Lung (tissue), 12 donors: ENCODE measurements around the gene UNC93A. TPM values are rescaled to one million over a fixed set of nuclear protein-coding genes. Genes with fewer than 3 reads are reported as not detected.

ENCODE experiments used
- ATAC-seq: fragments of 200-7000 bp; cut with Tn5 transposase; one replicate; pipeline ENCODE4 v1.9.1; 2020; ENCODE audit warnings: moderate number of reproducible peaks; ENCODE audit not compliant: insufficient read depth, low FRiP score
- DNase-seq, 3 donors: peaks; one replicate each; pipeline ENCODE4 v3.0.0-alpha.2; 2013 to 2017
- H3K27ac ChIP-seq, 2 donors: one replicate each; pipeline ENCODE4 v1.5.1; 2013; ENCODE audit warnings: mild to moderate bottlenecking in 2 of 2, moderate library complexity in 2 of 2, control low read depth in 1 of 2, inconsistent platforms in 1 of 2, low read depth in 1 of 2, low read length in 1 of 2
- H3K27me3 ChIP-seq, 3 donors: one replicate each; pipeline ENCODE4 v1.5.1; 2013; ENCODE audit warnings: low read length in 2 of 3; ENCODE audit not compliant: control insufficient read depth in 3 of 3, insufficient read depth in 3 of 3
- H3K36me3 ChIP-seq, 4 donors: one replicate each; pipeline ENCODE4 v1.5.1; 2013; ENCODE audit warnings: low read length in 4 of 4, mild to moderate bottlenecking in 1 of 4, moderate library complexity in 1 of 4; ENCODE audit not compliant: control insufficient read depth in 4 of 4, insufficient read depth in 4 of 4
- H3K4me1 ChIP-seq, 5 donors: one replicate each; pipeline ENCODE4 v1.5.1; 2013; ENCODE audit warnings: low read length in 5 of 5, mild to moderate bottlenecking in 2 of 5, moderate library complexity in 1 of 5; ENCODE audit not compliant: control insufficient read depth in 5 of 5, insufficient read depth in 5 of 5
- H3K4me3 ChIP-seq: one replicate; pipeline ENCODE4 v1.5.1; 2013; ENCODE audit warnings: mild to moderate bottlenecking, control low read depth, moderate library complexity
- H3K9ac ChIP-seq, 2 donors: one replicate each; pipeline ENCODE4 v1.5.1; 2013; ENCODE audit warnings: low read length in 2 of 2, control low read depth in 1 of 2; ENCODE audit not compliant: insufficient read depth in 1 of 2
- H3K9me3 ChIP-seq, 4 donors: one replicate each; pipeline ENCODE4 v1.5.1; 2013; ENCODE audit warnings: low read length in 3 of 4, mild to moderate bottlenecking in 1 of 4, moderate library complexity in 1 of 4; ENCODE audit not compliant: control insufficient read depth in 4 of 4, insufficient read depth in 3 of 4
- CTCF ChIP-seq: IDR thresholded peaks from 2 replicates; pipeline ENCODE4 v1.5.1; 2012; ENCODE audit warnings: mild to moderate bottlenecking; ENCODE audit errors: control extremely low read depth, extremely low read depth
- WGBS, 2 donors: extraction: QIAGEN DNeasy Blood & Tissue Kit; methylation state at CpG; one replicate each; pipeline ENCODE4 v1.1.7; 2013; 5-methylcytosine and 5-hydroxymethylcytosine counted together
- polyA plus RNA-seq, 2 donors: library from polyadenylated mRNA; stranded (reverse); fragments of 200-250 nt; gene quantifications; one replicate each; pipeline ENCODE4 v1.2.1, GENCODE V29; 2013
- total RNA-seq, 2 donors: library from RNA; depleted of rRNA in 1 of 2; stranded (reverse); fragments of >200 nt in 1 of 2; gene quantifications; one replicate each; pipeline ENCODE4 v1.2.1, GENCODE V29; 2014 to 2021
- donor health status: control.
- donor health status: control.
- donor health status: Bipolar disorder and iron deficiency.
- donor health status: healthy.
- donor health status: DM: yes; HTN: yes; CAD: no.

The UNC93A gene
- total and polyA plus RNA-seq, 4 donors = not detected

- no peak for ATAC-seq
- H3K4me1 ChIP-seq = no peaks in the 10 kb centered on the region
- 86 to 94% methylated on average over 9 of the region's 9 CpGs for WGBS, 2 donors
- no peak overlapping the region for H3K27ac ChIP-seq
- DNase-seq = no peak
- no peak overlapping the region for H3K4me3 ChIP-seq
- TF ChIP-seq CTCF = no peak
- H3K9me3 ChIP-seq = peaks cover 0 to under 1% (median 0%) of the 10 kb centered on the region in 4 donors
- H3K36me3 ChIP-seq = no peaks in the 10 kb centered on the region
- H3K27me3 ChIP-seq = peaks cover 0 to 4% (median 0%) of the 10 kb centered on the region in 3 donors
- H3K9ac ChIP-seq = no peak overlapping the region
These were observed 10.0 kb downstream of the UNC93A start for GRCh38 chr6:167300902-167301777.

- WGBS, 2 donors = 69 to 80% methylated on average over 9 of the region's 9 CpGs
- H3K9ac ChIP-seq = no peak overlapping the region
- no peak for DNase-seq
- peaks cover 0 to 4% (median 0%) of the 10 kb centered on the region in 3 donors for H3K27me3 ChIP-seq
- no peak for ATAC-seq
- no peak overlapping the region for H3K27ac ChIP-seq
- peaks cover 0 to 2% (median 0%) of the 10 kb centered on the region in 4 donors for H3K9me3 ChIP-seq
- TF ChIP-seq CTCF = no peak
- H3K4me1 ChIP-seq = no peaks in the 10 kb centered on the region
- no peaks in the 10 kb centered on the region for H3K36me3 ChIP-seq
- no peak overlapping the region for H3K4me3 ChIP-seq
These were observed 11.0 kb downstream of the UNC93A start for GRCh38 chr6:167302074-167302473.

GRCh38 chr6:167302796-167303195 is 11.7 kb downstream of the UNC93A start:
- Histone ChIP-seq H3K4me1 (no peaks in the 10 kb centered on the region), H3K27me3 (peaks cover 0 to 4% (median 0%) of the 10 kb centered on the region in 3 donors), H3K36me3 (no peaks in the 10 kb centered on the region), H3K9me3 (peaks cover 0 to 2% (median 0%) of the 10 kb centered on the region in 4 donors), H3K27ac (no peak overlapping the region), H3K4me3 (no peak overlapping the region), H3K9ac (no peak overlapping the region)
- no peak for TF ChIP-seq CTCF
- WGBS, 2 donors = 78 to 90% methylated on average over 13 of the region's 13 CpGs
- DNase-seq = no peak
- no peak for ATAC-seq
